NCI-H2029 (cell line): ENCODE data around the gene CAMSAP2.

Source experiments
- DNase-seq: peaks from one replicate; lab custom pipeline; 2025; lab: John Stamatoyannopoulos, UW

Gene CAMSAP2

DNA sequence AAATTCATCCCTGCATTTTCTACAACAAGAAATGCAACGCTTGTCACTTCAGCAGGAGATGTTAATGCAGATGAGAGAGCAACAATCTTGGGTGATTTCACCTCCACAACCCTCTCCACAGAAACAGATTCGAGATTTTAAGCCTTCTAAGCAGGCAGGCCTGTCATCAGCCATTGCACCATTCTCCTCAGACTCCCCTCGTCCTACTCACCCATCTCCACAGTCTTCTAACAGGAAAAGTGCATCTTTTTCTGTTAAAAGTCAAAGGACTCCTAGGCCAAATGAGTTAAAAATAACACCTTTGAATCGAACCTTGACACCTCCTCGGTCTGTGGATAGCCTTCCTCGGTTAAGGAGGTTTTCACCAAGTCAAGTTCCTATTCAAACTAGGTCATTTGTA lies 110.7 kb downstream of the CAMSAP2 start:
- no peak for DNase-seq

DNA sequence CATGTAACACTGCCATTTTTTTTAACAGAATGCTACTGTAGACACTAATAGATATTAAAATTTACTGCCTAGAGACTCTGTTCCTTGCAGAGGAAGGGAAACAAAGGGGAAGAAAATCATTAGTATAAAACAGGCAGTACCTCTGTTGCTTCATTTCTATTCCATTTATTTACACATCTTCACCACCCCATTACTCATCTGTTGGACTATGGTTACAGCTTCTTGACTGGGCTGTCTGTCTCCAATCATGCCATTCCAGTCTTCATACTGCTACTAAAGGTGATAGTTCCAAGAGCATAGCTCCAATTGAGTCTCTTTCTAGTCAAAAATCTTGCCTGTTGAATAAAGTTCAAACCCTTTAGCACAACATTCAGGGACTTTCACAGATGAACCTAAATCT lies 111.9 kb downstream of the CAMSAP2 start:
- no peak for DNase-seq

DNA sequence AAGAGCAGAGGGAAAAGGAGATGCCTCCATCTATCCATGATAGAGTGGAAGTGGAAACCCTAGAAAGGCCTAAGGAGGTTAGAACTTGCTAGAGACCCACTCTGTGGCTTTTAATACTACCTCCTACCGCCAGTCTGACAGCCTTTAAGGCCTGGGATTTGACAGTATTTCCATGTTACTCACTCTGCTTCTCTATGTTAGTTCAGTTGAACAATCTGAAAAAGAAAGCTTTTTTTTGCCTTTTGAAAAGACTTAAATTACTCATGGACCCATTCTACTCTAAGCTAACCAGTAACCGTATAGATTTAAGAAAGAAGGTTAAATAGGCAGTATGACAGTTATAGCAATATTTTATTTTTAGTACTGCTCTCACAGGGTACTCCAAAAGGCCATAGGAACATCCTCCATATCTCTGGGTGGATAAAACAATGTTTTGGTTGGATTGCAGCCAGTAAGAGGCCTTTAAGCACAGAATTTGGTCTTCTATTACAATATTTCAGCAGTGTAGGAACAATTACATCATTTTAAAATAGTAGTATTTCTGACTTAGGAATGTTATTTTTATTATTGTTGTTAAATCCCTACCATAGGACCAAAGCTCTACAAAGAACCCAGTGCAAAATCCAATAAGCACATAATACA lies 118.1 kb downstream of the CAMSAP2 start:
- no peak for DNase-seq

DNA sequence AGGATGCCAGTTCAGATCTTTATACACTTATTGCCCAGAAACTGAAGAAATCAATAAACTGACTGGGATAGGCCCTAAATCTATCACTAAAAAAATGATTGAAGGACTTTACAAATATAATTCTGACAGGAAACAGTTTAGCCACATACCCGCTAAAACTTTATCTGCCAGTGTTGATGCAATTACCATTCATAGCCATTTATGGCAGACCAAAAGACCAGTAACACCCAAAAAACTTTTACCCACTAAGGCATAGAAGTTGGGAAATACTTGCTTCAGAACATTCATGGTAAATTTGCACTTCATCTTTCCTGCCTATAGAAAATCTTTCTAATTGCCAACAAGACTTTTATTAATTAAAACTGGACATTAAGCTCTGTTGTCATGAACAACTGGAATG lies 119.1 kb downstream of the CAMSAP2 start:
- DNase-seq: no peak

DNA sequence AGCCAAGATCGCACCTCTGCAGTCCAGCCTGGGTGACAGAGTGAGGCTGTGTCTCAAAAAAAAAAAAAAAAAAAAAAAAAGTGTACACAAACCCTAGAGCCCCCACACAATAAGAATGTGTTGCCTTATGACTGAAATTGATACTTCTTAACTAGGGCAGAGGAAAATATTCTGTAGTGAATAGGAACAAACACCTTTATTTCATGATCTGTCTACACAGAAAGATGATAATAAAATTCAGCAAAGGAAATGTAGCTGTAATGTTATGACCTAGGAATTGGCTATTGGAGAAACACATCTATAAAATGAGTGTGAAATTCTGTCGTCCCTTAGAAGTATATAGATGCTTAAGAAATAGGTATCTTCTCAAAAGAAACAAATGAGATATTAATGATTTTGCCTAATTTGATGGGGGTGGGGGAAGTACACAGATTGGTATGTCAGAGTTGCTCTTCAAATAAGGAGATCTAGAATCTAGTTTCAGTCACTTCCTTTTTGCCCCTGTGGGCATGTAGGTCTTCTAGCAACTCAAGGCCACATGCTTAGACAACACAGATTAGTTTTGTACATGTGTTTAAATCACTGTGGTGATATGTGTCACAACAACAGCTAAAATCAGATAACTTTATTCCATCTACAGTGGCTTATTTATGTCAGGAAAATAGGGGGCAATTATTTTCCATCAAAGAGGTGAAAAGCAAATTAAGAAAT lies 123.4 kb downstream of the CAMSAP2 start:
- DNase-seq: no peak

DNA sequence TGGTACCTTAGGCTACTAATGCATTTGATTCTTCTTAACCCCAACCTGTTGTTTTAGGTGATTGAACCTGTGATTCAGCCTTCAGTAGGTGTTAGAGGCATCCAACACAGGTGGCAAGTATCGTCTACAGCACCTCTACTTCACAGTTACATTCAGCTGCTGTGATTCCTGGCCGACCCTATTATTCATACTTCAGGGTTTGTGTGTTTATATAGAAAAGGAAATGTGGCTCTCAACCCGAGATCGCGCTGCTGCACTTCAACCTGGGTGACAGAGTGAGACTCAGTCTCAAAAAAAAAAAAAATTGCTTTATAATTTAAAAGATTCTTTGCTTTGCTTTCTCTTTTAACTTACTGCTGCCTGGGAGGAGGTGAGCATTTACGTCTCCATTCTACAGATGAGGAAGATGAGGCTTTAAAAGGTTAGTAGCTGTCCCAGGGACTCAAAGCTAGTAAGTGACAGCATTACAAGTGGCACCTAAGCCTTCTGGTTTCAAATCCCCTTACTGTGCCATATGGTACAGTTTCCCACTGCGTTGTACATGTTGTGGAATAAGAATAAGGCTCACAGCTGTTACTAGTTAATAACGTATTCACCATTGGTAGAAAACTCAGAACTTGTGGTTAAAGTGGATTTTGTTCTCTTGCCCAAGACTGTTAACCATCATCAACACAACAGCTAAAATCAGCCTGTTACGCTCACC lies 124.2 kb downstream of the CAMSAP2 start:
- no peak for DNase-seq

DNA sequence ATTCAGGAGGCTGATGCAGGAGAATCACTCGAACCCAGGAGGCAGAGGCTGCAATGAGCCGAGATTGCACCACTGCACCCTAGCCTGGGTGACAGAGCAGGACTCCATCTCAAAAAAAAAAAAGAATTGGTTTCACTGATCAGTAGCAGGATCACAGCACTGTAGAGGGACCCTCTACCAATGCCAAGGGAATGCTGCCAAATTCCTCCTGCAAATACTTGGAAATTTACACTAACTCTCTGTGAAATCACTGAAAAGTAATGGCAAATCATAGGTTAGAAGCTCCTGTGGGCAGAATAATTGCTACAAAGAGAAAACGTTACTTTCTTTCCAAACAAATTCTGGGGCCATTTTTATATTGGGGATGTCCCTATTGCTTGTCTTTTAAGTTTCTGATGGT lies 127.4 kb downstream of the CAMSAP2 start:
- no peak for DNase-seq

DNA sequence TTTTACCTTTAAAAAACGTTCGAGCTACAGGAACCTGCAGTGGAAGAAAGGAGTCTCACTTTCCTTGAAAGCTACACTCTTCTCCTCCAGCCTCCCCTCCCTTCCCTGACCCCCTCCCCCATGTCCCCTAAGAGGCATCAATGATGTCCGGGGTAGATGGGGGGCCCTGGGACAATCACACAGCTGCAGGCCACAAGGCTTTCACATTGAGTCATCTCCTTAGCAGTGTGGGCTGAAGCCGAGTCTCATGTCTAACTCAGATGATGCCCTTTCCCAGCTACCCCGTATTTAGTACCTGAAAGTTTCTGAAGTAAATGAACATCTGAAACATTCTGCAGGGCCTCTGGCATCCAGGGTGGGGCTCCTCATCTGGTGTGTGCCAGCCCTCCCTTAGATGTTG lies 127.8 kb downstream of the CAMSAP2 start:
- DNase-seq: no peak

DNA sequence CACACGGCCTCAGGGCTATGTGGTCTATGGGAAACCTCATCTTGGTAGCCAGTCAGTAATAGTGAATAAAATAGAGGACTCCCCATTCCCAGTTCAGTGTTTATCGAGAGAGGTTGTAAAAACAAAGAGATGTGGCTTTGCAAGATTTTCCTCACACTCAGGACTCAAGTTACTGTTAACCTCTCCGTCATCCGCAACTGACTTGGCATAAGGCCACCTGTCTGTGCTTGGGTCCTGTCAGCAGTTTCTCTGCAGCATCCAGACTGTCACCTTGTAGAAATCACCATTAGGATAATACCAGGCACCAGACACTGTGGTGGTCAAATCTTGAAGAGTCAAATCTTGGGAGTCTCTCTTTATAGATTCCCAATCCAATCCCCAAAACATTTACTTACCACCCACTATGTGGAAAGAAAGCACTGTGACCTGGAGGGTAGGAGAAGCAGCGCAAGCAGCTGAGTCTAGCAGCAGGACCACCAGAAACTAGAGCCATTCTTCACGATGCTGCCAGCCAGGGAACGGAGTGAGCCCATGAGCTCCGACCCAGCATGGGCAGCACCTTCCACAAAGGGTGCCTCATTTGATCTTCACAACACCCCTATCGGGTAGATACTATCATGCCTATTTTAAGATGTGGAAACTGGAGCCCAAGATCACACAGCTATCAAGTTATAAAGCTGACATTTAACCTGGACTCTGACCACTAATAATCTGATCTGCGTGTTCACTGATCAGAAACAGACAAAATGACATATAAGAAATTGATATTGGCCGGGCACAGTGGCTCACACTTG lies 128.5 kb downstream of the CAMSAP2 start:
- DNase-seq: no peak

DNA sequence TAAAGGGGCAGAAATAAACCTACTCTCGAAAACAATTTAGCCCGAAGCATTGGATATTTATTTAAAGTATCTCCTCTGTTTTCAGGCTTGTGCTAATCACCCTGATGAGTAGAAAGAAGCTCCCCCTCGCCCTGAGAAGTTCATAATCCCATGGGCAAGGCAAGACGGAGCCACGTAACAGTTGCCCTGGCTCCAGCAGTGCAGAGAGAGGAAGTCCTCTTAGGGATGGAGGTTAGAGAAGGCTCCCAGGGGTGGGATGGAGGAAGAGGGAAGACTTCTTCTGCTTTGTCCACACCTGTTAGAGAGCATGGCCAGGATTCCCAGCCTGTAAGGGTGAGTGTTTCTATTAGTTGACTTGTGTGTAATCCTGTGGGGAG lies 130.7 kb downstream of the CAMSAP2 start:
- DNase-seq: no peak

DNA sequence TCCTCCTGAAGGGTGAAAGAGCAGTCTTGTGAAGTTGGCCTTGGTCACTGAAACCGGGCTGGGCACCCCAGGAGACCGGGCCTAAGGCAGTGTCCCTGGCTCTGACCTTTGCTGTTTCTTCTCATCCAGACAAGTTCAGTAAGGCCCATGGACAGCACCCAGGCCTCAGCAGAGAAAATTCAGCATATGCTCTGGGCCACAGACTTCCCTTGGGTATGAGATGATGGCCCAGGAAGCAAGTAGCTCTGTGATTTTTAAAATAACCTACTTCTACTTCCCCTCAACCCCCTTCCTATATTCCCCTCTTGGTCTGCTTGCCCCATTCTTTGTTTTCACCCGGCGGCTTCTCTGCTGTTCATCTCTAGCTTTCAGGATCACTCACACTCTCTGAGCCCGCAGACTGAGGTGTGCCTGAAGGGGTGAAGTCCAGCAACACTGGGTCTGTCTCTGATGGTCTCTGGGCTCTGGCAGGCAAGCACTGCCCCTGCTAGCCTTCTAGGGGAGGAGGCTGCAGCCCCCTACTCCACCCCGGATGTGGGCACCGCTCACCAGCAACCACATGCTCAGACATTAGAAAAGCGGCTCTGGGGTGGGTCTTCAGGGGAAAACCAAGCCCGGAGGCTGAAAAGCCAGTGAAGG lies 131.2 kb downstream of the CAMSAP2 start:
- DNase-seq: no peak

DNA sequence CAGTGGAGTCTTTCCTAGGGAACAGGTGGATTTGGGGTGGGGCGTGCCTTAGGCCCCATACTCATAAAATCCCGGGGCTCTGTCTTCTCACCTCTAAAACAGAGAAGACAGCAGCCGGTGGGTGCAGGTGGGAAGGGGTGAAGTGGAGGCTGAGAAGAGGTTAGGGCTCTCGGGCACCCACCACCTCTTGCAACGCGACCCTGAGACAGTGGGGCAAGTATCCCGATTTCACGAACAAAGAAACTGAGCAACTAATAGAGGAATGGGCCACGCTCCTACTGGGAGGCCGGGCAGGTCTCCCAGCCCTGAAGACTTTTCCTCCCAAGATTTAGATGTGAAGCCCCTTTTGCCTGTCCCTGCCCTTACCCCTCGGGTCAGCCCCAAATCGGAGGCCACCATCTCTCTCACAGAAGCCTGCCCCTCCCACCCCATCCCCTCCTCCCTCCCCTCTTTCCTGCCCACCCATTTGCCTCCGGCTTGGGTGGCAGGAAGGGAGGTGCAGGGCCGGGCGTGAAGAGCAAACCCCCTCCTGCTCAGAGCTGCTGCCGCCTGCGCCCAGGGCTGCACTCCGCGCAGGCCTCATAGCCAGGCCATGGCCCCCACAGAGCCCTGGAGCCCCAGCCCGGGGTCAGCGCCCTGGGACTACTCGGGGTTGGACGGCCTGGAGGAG lies 133.9 kb downstream of the CAMSAP2 start, which contains the start of gene GPR25:
Gene GPR25 (plus strand): TSS at position 536 of the 670 bp plus-strand sequence. CDS start 57 bp downstream, at position 593.
- DNase-seq: no peak

DNA sequence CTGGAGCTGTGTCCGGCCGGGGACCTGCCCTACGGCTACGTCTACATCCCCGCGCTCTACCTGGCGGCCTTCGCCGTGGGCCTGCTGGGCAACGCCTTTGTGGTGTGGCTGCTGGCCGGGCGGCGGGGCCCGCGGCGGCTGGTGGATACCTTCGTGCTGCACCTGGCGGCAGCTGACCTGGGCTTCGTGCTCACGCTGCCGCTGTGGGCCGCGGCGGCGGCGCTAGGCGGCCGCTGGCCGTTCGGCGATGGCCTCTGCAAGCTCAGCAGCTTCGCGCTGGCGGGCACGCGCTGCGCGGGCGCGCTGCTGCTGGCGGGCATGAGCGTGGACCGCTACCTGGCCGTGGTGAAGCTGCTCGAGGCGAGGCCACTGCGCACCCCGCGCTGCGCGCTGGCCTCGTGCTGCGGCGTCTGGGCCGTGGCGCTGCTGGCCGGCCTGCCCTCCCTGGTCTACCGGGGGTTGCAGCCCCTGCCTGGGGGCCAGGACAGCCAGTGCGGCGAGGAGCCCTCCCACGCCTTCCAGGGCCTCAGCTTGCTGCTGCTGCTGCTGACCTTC lies 134.5 kb downstream of the CAMSAP2 start:
- no peak for DNase-seq

DNA sequence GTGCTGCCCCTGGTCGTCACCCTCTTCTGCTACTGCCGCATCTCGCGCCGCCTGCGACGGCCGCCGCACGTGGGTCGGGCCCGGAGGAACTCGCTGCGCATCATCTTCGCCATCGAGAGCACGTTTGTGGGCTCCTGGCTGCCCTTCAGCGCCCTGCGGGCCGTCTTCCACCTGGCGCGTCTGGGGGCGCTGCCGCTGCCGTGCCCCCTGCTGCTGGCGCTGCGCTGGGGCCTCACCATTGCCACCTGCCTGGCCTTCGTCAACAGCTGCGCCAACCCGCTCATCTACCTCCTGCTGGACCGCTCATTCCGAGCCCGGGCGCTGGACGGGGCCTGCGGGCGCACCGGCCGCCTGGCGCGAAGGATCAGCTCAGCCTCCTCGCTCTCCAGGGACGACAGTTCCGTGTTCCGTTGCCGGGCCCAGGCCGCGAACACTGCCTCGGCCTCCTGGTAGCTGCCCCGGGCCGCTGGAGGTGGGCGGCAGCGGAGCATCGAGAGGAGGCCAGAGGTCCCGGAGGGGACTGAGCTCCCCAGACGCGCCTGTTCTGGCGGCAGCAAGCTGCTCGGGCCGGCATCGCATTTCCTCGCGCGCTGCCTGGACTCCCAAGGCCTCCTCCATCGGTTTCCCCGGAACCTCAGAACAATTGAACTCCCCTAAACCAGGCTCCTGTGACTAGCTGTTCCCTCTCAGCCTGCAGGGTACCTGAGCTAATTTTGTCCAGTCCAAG lies 135.1 kb downstream of the CAMSAP2 start:
- no peak for DNase-seq

DNA sequence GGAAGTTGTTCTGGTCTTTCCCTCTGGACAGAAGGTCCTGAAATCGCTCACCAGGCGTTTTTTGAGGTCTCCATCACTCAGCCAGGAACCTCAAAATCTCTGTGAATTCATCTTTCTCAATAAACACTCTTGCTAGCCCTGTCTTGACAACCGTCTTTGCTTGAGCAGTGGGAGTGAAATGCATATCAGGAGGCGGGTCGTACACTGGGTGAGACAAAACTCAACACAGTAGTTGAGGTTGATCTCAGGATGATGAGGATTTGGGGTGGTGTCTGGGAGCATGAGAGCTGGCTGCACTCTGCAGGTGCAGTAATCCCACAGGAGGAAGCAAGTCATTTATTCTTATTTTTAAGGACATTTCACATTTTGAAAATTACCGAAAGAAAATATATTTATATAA lies 136.0 kb downstream of the CAMSAP2 start:
- DNase-seq: no peak

DNA sequence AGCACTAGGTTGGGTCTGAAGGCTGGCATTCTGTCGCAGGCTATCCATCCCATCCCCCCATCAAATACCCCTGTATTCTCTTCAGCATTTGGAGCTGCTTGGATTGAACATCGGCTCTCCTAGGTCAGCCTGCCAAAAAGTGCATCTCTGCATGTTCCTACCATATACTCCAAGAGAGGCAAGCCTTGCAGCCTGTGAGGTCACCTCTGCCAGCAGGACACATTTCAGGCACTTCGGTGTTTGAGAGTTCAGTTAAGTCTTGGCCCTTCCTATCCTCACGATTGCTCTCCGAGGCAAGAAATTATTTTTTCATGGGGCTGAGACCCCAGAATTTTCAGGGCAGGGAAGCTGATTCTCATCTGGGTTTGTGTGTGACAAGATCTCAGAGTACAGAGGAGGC lies 136.7 kb downstream of the CAMSAP2 start:
- DNase-seq: no peak

DNA sequence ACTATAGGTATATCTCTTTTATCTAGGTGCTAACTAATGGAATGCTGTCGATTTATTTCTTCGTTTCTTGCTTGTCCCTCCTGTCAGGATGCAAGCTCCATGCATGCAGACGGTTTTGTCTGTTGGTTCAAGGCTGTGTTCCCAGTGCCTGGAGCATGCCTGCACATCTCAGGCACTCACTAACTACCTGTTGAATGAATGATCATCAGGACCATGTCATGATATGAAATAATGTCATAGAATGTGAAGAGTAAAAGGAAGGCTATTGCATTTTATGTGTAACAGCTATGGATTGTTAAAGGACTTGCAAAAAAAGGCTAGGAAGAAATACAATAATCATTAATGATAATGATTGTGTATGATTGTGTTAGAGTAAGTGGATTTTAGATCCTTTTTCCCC lies 138.3 kb downstream of the CAMSAP2 start:
- no peak for DNase-seq

DNA sequence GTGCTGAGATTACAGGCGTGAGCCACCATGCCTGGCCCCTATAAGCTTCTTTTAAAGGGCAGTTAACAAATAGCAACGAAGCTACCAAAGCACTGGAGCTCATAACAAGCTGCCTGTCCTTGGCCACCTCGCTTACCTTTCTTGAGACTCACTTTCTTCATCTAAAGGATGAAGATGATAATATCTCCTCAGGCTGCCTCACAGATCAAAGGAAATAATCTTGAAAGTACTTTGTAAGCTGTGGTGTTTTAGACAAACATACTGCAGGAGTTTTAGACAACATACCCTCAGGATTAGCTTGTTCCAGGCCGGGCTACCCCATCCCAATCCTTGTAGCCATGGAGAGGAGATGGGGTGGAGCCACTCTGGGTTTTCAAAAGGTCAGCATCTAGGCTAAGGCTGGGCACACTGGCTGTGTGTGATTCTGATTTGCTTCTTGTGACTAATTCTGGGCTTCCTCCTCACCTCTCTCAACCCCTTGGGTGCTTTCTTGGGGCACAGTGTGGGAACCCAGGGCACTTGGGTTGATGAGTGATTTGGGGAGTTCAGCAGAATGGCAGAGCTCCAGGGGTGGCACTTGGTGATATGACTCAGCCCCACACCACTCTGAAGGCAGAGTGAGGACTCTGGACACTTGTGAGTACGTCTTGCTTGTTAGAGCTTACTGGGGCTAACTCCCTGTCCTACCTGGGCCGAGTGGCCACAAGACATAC lies 139.3 kb downstream of the CAMSAP2 start:
- no peak for DNase-seq

DNA sequence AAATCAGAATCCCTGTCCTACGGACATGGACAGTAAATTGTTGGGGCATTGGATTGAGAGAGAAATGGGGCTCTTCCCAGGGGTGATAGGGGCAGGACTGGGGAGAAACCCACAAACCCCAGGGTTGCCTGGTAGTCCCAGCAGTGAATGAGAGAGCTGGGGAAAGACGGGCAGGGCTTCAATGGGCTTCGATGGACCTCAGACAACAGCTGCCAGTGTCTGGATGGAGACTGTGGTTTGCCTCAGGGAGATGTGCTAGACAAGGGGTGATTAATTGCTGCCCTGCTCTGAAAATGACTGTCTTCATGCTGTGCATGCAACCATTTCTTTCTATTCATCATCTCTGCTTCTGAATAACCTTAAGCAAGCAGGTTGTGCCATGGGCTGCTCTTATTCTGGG lies 141.5 kb downstream of the CAMSAP2 start:
- DNase-seq: no peak

DNA sequence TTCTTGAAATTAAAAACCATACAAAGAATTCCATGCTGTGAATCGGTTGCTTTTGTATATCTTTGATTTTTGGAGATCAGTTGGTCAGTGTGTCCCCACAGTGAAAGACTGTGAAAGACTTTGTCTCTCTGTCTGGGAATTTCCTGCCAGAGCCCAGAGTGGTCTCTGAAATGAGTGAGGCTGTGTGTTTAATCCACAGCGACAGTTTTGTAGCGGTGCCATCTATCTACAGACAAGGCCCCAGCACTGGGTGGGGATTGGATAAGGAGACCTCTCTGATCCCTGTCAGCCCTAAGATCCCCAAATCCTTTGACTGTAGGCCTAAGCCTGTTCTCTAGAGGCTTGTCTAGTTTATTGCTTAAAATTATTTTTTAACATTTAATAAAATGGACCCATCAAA lies 144.4 kb downstream of the CAMSAP2 start:
- no peak for DNase-seq
